ENCODE measurements around the gene CD248. TPM values are rescaled to one million over a fixed set of nuclear protein-coding genes. Genes with fewer than 3 reads are reported as not detected.

Gene CD248
- total RNA-seq, 1 donor from 2014 or later = 68.7 TPM

- no peak overlapping the region for H3K4me3 Mint-ChIP-seq (ENCODE audit: unreplicated experiment)
Measured at GRCh38 chr11:66349084-66349386, 32.2 kb upstream of the CD248 start.

GRCh38 chr11:66347425-66348276 is 30.8 kb upstream of the CD248 start, which contains the start of gene B4GAT1:
Gene B4GAT1 (minus strand): TSS chr11:66347629. CDS start chr11:66347545, 84 bp downstream.
- Mint-ChIP-seq H3K4me1 (ENCODE audit: unreplicated experiment) (peaks cover 49% of the 10 kb centered on the region), H3K27ac (ENCODE audit: unreplicated experiment) (peak within 1 kb of the TSS; percentile 87), H3K27me3 (ENCODE audit: unreplicated experiment) (no peaks in the 10 kb centered on the region), H3K36me3 (ENCODE audit: unreplicated experiment) (peaks cover 3% of the 10 kb centered on the region), H3K4me3 (ENCODE audit: unreplicated experiment) (peak within 1 kb of the TSS; percentile 88), H3K9me3 (ENCODE audit: unreplicated experiment) (no peaks in the 10 kb centered on the region)
- no peak for TF ChIP-seq CTCF (IDR thresholded peaks at IDR 0.05)
- peak; percentile 94 for DNase-seq (ENCODE audit: extremely low spot score, unreplicated experiment)

More at GRCh38 chr11:66349084-66349386, 32.2 kb upstream of the CD248 start:
- no peak for TF ChIP-seq CTCF (IDR thresholded peaks at IDR 0.05)
- Mint-ChIP-seq H3K27ac (ENCODE audit: unreplicated experiment) (peak overlapping the region; percentile 34), H3K36me3 (ENCODE audit: unreplicated experiment) (peaks cover 7% of the 10 kb centered on the region), H3K9me3 (ENCODE audit: unreplicated experiment) (no peaks in the 10 kb centered on the region), H3K4me1 (ENCODE audit: unreplicated experiment) (peaks cover 41% of the 10 kb centered on the region), H3K27me3 (ENCODE audit: unreplicated experiment) (no peaks in the 10 kb centered on the region)
- DNase-seq (ENCODE audit: extremely low spot score, unreplicated experiment) = no peak

GRCh38 chr11:66346476-66347424 is 29.9 kb upstream of the CD248 start:
- Mint-ChIP-seq H3K4me3 (ENCODE audit: unreplicated experiment) (peak overlapping the region; percentile 72), H3K4me1 (ENCODE audit: unreplicated experiment) (peaks cover 49% of the 10 kb centered on the region), H3K36me3 (ENCODE audit: unreplicated experiment) (peaks cover 1% of the 10 kb centered on the region), H3K27ac (ENCODE audit: unreplicated experiment) (peak overlapping the region; percentile 96), H3K9me3 (ENCODE audit: unreplicated experiment) (no peaks in the 10 kb centered on the region), H3K27me3 (ENCODE audit: unreplicated experiment) (no peaks in the 10 kb centered on the region)
- DNase-seq (ENCODE audit: extremely low spot score, unreplicated experiment) = no peak
- TF ChIP-seq CTCF (IDR thresholded peaks at IDR 0.05) = no peak

- peaks cover 10% of the 10 kb centered on the region for H3K36me3 Mint-ChIP-seq (ENCODE audit: unreplicated experiment)
- H3K4me3 Mint-ChIP-seq (ENCODE audit: unreplicated experiment) = peak overlapping the region; percentile 91
- peak overlapping the region; percentile 96 for H3K27ac Mint-ChIP-seq (ENCODE audit: unreplicated experiment)
- no peaks in the 10 kb centered on the region for H3K9me3 Mint-ChIP-seq (ENCODE audit: unreplicated experiment)
- H3K4me1 Mint-ChIP-seq (ENCODE audit: unreplicated experiment) = peaks cover 49% of the 10 kb centered on the region
- no peak for TF ChIP-seq CTCF (IDR thresholded peaks at IDR 0.05)
- no peaks in the 10 kb centered on the region for H3K27me3 Mint-ChIP-seq (ENCODE audit: unreplicated experiment)
- DNase-seq (ENCODE audit: extremely low spot score, unreplicated experiment) = no peak
Measured at GRCh38 chr11:66345316-66345649, 28.4 kb upstream of the CD248 start.
